Epithelial cell of proximal tubule (primary cell): ENCODE data around the gene PLXNA1. TPM values are rescaled to one million over a fixed set of nuclear protein-coding genes. Genes with fewer than 3 reads are reported as not detected.

ENCODE experiments used
- DNase-seq: peaks from one replicate; pipeline ENCODE4 v3.0.0-alpha.2; 2011; ENCODE audit warnings: low read depth
- H3K4me3 ChIP-seq: 2 replicates; pipeline ENCODE4 v1.5.1; 2011; ENCODE audit warnings: low read depth, mild to moderate bottlenecking, low read length
- total RNA-seq: library from RNA; depleted of rRNA; stranded (reverse); fragments of >200 nt; gene quantifications from 2 replicates; pipeline ENCODE4 v1.2.3, GENCODE V29; 2015
- TF ChIP-seq, protein P1 (sequence below): conservative IDR thresholded peaks from 2 replicates; pipeline ENCODE4 v1.5.1; 2012; ENCODE audit warnings: low read depth, mild to moderate bottlenecking, low read length

Gene PLXNA1
- total RNA-seq, 1 donor from 2014 or later: 35.5 TPM

DNA sequence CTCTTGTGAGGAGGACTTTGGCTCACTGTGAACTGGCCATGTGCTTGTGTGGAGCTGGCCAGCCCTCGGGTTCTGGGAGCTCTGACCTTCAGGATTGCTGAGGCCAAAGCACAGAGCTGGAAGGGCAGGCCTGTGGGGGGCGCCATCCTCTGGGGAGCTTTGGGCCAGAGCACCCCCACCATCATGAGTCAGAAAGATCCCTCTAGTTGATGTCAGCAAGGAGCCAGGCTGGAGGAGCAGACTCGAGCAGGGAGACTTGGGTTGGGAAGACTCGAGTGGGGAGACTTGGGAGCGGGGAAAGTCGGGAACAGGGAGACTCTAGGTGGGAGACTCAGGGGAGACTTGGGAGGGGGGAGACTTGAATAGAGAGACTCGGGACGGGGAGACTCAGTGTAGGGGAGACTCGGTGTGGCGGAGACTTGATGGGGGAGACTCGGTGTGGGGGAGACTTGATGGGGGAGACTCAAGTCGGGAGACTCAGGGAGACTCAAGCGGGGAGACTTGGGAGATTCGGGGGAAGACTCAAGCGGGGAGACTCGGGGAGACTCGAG is 37.7 kb upstream of the PLXNA1 start:
- TF ChIP-seq, protein P1, sequence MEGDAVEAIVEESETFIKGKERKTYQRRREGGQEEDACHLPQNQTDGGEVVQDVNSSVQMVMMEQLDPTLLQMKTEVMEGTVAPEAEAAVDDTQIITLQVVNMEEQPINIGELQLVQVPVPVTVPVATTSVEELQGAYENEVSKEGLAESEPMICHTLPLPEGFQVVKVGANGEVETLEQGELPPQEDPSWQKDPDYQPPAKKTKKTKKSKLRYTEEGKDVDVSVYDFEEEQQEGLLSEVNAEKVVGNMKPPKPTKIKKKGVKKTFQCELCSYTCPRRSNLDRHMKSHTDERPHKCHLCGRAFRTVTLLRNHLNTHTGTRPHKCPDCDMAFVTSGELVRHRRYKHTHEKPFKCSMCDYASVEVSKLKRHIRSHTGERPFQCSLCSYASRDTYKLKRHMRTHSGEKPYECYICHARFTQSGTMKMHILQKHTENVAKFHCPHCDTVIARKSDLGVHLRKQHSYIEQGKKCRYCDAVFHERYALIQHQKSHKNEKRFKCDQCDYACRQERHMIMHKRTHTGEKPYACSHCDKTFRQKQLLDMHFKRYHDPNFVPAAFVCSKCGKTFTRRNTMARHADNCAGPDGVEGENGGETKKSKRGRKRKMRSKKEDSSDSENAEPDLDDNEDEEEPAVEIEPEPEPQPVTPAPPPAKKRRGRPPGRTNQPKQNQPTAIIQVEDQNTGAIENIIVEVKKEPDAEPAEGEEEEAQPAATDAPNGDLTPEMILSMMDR: peak; percentile 21
- no peak for DNase-seq

DNA sequence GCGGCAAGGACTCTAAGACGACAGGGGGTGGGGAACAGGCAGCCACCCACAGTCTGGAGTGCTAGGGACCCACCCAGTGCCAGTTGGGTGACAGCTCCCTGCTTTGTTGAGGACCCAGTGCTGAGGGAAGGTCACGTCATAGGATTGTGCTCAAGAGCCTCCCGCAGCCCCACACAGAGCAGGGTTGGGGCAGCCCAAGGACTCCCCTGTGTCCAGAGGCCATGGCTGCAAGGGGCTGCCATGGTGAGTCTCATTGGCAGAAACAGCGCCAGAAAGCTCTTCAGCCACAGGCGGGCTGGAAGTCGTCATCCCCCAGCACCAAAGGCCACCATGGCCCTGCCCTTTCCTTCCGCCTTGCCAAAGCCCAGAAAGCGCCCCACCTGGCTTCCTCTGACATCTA is 37.0 kb upstream of the PLXNA1 start:
- TF ChIP-seq, protein P1: no peak
- DNase-seq: no peak
- no peak overlapping the region for H3K4me3 ChIP-seq

More for the DNA sequence above, 37.7 kb upstream of the PLXNA1 start:
- H3K4me3 ChIP-seq: no peak overlapping the region

DNA sequence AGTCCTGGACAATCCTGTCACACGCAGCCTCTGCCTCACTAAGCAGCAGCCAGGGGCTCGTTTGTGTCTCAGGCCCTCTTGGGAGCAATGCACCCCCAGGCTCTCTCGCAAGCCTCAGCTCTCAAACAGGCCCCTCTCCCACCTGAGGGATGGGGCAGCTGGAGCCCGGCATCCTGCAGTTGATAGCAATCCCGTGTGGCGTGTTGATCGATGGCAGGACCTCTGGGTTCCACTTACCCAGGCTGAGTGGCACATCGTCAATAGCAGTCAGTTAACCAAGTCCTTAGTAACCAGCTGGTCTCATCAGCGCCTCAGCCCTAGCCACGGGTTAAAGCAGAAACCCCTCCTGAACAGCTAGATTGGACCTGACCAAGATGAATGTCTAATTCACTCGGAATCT is 36.5 kb upstream of the PLXNA1 start:
- H3K4me3 ChIP-seq: no peak overlapping the region
- TF ChIP-seq, protein P1: no peak
- no peak for DNase-seq

DNA sequence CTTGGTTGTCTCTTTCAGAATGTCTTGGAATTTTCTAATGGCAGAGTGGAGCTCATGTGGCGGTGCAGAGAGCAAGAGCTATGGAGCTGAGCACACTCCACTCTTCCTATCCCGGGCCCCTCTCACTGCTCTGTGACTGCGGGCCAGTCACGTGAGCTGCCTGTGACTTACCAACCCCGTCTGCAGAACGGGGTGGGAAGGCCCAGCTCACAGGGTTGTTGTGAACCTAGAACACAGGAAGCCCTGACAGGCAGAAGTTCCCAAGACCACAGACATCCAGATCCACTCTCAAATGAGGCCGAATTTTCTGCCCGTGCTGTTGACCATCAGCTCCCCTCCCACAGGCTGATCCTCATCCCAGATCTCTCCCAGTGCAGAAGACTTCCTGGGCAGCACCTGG is 35.5 kb upstream of the PLXNA1 start:
- DNase-seq: no peak
- TF ChIP-seq, protein P1: no peak
- H3K4me3 ChIP-seq: no peak overlapping the region

DNA sequence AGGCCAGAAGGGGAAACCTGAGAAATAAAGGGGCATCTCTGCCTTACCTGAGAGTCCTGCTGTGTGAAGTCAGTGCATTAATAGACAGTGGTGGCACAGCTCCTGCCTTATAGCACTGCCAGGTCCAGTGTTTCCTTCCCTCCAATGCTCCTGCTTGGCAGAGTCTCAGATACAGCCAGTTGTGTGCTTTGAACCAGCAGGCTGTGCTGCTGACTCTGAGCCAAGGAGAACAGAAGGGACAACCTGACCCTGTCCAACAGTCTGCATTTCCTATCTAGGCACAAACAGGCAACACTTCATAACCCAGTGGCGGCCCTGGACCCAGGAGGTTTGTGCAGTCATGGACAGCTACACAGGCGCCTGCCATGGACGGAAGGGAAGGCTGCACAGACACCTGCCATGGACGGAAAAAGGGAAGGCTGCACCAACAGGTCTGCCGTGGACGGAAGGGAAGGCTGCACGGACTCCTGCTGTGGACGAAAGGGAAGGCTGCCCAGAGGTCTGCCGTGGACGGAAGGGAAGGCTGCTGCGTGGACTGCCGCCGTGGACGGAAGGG is 33.9 kb upstream of the PLXNA1 start:
- no peak overlapping the region for H3K4me3 ChIP-seq
- DNase-seq: no peak
- TF ChIP-seq, protein P1: no peak

DNA sequence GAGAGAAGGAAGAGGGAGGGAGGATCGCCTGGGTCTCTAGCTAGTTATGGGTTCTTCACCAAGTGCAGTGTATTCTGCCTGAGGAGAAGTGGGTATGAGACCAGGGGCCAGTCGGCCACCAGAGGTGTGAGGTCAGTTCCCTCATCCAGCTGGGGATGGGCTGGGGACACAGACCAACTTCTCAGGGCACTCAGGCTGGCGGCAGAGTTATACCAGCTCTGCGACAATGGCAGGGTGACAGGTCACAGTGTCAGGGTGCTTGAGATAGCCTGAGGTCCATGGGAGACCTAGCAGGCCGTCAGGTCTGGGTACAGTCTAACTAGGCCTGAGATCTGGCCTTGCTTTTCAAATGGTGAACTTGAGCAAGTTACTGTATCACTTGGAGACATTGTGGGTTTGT is 31.4 kb upstream of the PLXNA1 start:
- H3K4me3 ChIP-seq: no peak overlapping the region
- TF ChIP-seq, protein P1: no peak
- no peak for DNase-seq
